ENCODE results near the gene PCSK2.

Gene PCSK2

DNA sequence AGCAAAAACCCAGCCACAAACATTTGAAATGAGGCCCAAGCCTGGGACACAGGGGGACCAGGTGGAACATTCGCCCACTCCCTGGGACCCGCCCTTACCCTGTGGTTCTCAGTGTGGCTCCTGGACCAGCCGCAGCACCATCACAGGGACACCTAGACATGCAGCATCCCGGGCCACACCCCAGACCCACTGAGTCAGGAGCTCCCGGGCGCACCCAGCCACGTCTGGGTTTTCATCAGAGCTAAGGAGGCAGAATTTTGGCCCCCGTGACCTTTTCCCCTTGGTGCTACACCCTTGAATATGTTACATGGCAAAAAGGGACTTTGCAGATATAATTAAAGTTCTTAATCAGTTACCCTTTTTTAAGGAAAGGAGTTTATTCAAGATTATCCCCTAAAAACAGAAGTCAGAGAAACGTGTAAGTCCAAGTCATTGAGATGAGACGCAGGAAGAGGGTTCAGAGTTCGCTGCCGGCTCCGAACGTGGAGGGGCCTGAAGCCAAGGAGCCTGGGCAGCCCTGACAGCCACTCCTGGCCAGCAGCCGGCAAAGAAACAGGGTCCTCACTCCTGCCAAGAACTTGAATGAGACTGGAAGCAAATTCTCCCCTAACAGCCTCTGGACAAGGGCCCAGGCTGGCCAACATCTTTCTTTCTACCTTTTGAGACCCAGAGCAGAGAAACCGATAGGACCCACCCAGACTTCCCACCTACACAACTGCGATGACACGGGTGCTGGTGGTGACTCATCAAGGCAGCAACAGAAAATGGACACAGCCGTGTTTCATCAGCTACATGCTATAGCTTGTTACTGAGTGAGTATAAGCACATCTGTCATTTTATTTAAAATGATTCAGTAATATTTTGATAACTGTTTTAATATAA lies 279.0 kb downstream of the PCSK2 start:
- DNase-seq (ENCODE audit: low read depth in 2 of 2): no peak

- DNase-seq (ENCODE audit: low read depth in 2 of 2): no peak
These were observed 280.2 kb downstream of the PCSK2 start for GRCh38 chr20:17507032-17507431.

GRCh38 chr20:17507531-17507930 lies 280.7 kb downstream of the PCSK2 start:
- DNase-seq (ENCODE audit: low read depth in 2 of 2): no peak

GRCh38 chr20:17508756-17509155 lies 281.9 kb downstream of the PCSK2 start:
- DNase-seq (ENCODE audit: low read depth in 2 of 2): no peak

- no peak for DNase-seq (ENCODE audit: low read depth in 2 of 2)
These were observed 283.7 kb downstream of the PCSK2 start for GRCh38 chr20:17510548-17510947.

GRCh38 chr20:17511401-17511800 lies 284.6 kb downstream of the PCSK2 start:
- no peak for DNase-seq (ENCODE audit: low read depth in 2 of 2)

DNA sequence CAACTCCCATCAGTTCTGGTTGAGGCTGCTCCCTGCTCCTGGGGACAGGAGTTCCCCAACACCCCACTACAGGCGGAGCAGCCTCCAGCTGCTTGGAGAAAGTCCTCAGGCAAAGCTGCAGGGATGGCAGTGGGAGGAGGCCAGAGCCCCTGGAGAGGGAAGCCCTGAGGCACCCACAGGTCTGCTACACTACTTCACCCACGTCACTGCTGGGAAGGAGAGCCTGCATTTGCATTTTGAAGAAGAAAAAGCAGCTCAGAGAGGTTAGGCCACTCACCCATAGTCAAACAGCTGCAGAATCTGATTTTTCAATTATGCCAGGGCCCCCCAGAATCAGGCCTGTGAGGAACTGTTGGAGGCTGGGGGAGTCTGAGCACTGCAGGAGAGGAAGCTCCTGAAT lies 287.1 kb downstream of the PCSK2 start:
- DNase-seq (ENCODE audit: low read depth in 2 of 2): no peak

DNA sequence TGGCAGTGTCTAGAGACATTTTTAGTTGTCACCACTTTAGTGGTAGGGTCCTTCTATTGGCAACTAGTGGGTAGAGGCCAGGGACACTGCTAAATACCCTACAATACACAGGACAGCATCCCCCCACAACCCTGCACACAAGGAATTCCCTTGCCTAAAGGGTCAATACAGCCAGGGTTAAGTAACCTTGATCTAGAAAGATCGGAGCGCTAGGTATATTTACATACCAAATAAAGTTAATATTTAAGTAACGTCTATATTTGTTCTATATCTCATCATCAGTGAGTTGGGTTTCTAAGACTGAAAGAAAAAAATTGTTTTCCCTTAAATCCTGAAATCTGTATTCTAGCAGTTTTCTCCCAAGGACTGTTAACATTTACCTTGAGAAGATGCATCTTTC lies 288.2 kb downstream of the PCSK2 start:
- no peak for DNase-seq (ENCODE audit: low read depth in 2 of 2)

DNA sequence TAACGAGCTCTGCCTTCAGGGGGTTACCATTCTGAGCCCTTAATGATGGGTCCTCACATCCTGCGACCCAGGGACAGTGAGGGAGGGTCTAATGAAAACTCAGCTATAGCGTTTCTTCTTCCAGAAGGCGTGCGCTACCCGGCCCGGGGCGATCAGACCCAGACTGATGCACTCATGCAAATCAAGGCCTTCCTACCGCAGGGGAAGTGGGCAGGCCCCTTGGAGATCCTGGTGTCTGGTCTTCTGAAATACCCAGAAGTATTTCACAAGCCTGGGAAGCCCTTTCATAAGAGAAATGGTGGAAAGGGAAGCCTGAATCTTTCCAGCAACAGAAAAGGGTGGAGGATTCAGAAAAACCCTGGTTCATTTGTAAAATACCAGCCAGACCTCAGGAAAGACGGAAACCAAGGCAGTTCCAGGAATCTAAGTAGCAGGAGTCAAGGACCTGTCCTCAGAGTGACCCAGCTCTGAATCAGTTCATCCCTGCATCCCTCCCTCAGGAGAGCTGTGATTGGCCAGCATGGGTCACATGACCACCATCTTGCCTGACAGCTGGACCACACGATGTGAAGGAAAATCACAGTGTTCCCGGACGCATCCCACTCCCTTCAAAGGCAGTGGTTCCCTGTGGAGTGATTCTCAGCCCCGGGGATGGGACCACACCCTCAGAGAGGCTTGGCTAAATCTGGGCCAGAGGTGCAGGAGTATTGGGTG lies 291.7 kb downstream of the PCSK2 start:
- DNase-seq (ENCODE audit: low read depth in 2 of 2): no peak

- DNase-seq (ENCODE audit: low read depth in 2 of 2): no peak
These were observed 292.9 kb downstream of the PCSK2 start for GRCh38 chr20:17519606-17520285.

DNA sequence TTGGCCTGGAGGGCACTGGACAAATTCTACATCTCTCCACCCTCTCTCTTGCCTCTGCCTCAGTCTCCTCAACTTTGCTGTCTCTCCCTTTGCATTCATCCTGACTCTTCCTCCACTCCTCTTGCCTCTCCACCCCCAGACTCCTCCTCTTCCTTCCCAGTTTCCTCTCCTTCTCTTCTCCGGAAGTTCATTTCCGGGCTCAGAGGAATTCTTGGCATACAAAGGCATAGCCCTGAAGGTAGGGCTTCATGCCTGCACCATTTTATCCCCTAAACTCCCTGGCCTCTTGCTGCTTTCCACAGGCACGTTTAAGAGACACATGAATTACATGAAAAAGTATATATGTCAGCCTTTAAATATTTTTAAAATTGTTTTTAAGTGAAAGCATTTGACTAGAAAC lies 293.7 kb downstream of the PCSK2 start:
- DNase-seq (ENCODE audit: low read depth in 2 of 2): no peak

DNA sequence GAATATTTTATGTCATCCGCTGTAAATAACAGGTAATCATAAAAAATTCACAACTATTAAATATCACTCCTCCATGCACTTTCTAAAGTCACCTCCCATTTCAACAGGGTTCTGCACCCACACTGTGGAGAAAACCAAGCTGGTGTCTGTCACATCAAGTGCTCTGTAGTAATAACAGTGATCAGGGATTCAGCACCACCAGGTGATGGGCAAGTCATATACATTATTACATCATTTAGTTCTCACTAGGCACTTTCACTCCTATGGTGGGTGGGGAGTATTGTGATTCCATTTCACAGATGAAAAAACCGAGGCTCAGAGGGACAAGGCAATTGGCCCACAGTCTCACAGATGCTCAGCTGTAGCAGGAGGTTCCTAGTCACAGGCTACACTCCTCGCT lies 295.7 kb downstream of the PCSK2 start:
- DNase-seq (ENCODE audit: low read depth in 2 of 2): no peak

- no peak for DNase-seq (ENCODE audit: low read depth in 2 of 2)
These were observed 296.5 kb downstream of the PCSK2 start for GRCh38 chr20:17523326-17523725.

GRCh38 chr20:17524560-17524959 lies 297.7 kb downstream of the PCSK2 start:
- no peak for DNase-seq (ENCODE audit: low read depth in 2 of 2)

- no peak for DNase-seq (ENCODE audit: low read depth in 2 of 2)
These were observed 298.3 kb downstream of the PCSK2 start for GRCh38 chr20:17525132-17525531.

DNA sequence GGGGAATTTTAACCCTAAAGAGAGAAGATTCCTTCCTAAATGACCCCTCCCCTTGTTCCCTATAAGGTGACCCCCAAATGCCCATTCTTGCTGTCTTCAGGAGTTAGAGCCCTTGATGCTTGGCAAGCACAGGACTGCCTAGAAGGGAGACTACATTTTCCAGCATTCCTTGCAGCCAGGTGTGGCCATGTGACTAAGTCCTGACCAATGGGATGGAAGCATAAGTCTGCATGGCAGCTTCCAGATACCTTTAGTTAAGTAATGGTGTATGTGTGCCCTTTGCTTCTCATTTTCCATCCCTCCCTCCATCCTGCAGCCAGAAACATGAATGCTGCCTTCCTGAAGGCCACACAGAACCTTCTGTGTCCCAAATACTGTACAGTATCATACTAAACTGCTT lies 298.8 kb downstream of the PCSK2 start:
- DNase-seq (ENCODE audit: low read depth in 2 of 2): no peak

- DNase-seq (ENCODE audit: low read depth in 2 of 2): no peak
These were observed 302.7 kb downstream of the PCSK2 start for GRCh38 chr20:17529586-17529985.

GRCh38 chr20:17530153-17530552 lies 303.3 kb downstream of the PCSK2 start:
- no peak for DNase-seq (ENCODE audit: low read depth in 2 of 2)

GRCh38 chr20:17530716-17531664 lies 304.1 kb downstream of the PCSK2 start, which contains the start of gene BFSP1:
BFSP1 (minus strand) TSS chr20:17531379; CDS start chr20:17531329, 50 bp downstream.
- no peak for DNase-seq (ENCODE audit: low read depth in 2 of 2)

- DNase-seq (ENCODE audit: low read depth in 2 of 2): no peak
These were observed 304.8 kb downstream of the PCSK2 start for GRCh38 chr20:17531665-17532025.

DNA sequence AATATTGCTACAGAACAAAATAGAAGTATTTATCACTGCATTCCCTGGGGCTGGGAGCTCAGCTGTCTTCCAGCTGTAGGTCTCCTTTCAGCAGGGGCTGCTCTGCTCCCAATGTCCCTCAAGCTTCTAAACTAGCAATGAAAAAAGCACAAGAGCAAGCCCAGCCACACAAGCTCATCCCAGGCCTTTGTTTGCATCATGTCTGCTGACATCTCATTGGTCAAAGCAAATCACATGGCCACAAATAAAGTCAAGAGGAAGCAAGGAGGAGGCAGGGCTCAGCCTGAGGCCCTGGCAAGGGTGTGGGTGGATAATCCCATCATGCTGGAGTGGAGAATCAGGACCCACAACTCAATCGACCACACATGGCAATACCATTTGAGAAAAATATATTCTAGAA lies 306.6 kb downstream of the PCSK2 start:
- no peak for DNase-seq (ENCODE audit: low read depth in 2 of 2)

All from stimulated activated CD4-positive, alpha-beta T cell treated with anti-CD3 and anti-CD28 coated beads, Interleukin-1b, Interleukin-23, amount 100 ng/mL, for 1 hour (primary cell).